Colonic mucosa (tissue), 4 donors: ENCODE data around the gene SKIDA1. TPM values are rescaled to one million over a fixed set of nuclear protein-coding genes. Genes with fewer than 3 reads are reported as not detected.

ENCODE experiments used
- DNase-seq: peaks from one replicate; pipeline ENCODE4 v3.0.0-alpha.2; 2020
- H3K27ac ChIP-seq: fragments of 200-600 bp; one replicate; pipeline ENCODE4 v1.8.0; 2021
- H3K27me3 ChIP-seq: fragments of 200-600 bp; one replicate; pipeline ENCODE4 v1.8.0; 2021
- H3K36me3 ChIP-seq: fragments of 200-600 bp; one replicate; pipeline ENCODE4 v1.8.0; 2021
- H3K4me1 ChIP-seq: fragments of 200-600 bp; one replicate; pipeline ENCODE4 v1.8.0; 2021; ENCODE audit warnings: mild to moderate bottlenecking
- H3K4me3 ChIP-seq: fragments of 200-600 bp; one replicate; pipeline ENCODE4 v1.8.0; 2021
- H3K9ac ChIP-seq, 2 donors: one replicate each; pipeline ENCODE4 v1.7.0; 2013; ENCODE audit warnings: control low read depth in 2 of 2, low read depth in 2 of 2, low read length in 2 of 2
- H3K9me3 ChIP-seq: fragments of 200-600 bp; one replicate; pipeline ENCODE4 v1.8.0; 2021
- CTCF ChIP-seq: fragments of 200-600 bp; IDR thresholded peaks from one replicate; pipeline ENCODE4 v1.8.0; 2022; ENCODE audit warnings: antibody characterized with exemption, mild to moderate bottlenecking
- intact Hi-C: fragments of 100-400 bp; cut with DNase I; formaldehyde crosslinking; loops from one replicate; pipeline ENCODE4 v1.14.1; 2022
- total RNA-seq, 2 donors: library from RNA; stranded (reverse); fragmentation: NEBNext Ultra II Directional in 1 of 2; extraction: Animal tissue kit (Norgen Biotek cat#: 25700) in 1 of 2; gene quantifications; one replicate each; pipeline ENCODE4 v1.2.1, GENCODE V29; 2021
- donor health status: healthy.
- donor health status: DM: no; HTN: no; CAD: no.
- donor health status: DM: no; HTN: no; CAD: no.

Gene SKIDA1
- total RNA-seq, 2 donors from 2014 or later, result 0.10 to 0.45 TPM

- H3K27ac ChIP-seq, result no peak overlapping the region
- H3K4me3 ChIP-seq, result no peak overlapping the region
- no peaks in the 10 kb centered on the region for H3K4me1 ChIP-seq
Observed at GRCh38 chr10:21522631-21523406, 2.7 kb downstream of the SKIDA1 start.

GRCh38 chr10:21521751-21522533 lies 3.5 kb downstream of the SKIDA1 start:
- Histone ChIP-seq H3K4me1 (no peaks in the 10 kb centered on the region), H3K36me3 (no peaks in the 10 kb centered on the region), H3K27me3 (peaks cover 30% of the 10 kb centered on the region), H3K9me3 (no peaks in the 10 kb centered on the region), H3K9ac (no peak overlapping the region), H3K27ac (no peak overlapping the region), H3K4me3 (no peak overlapping the region)
- no peak for DNase-seq
- intact Hi-C loops, result loop anchor here (10.0 kb wide), 1 partner anchor 803 kb away; the partner anchor contains the start of gene BMI1
- TF ChIP-seq CTCF, result no peak

More at GRCh38 chr10:21522631-21523406, 2.7 kb downstream of the SKIDA1 start:
- Histone ChIP-seq H3K9me3 (no peaks in the 10 kb centered on the region), H3K36me3 (no peaks in the 10 kb centered on the region), H3K27me3 (peaks cover 25% of the 10 kb centered on the region), H3K9ac (no peak overlapping the region)
- intact Hi-C loops, result loop anchor here (10.0 kb wide), 1 partner anchor 802 kb away; the partner anchor contains the start of gene BMI1
- TF ChIP-seq CTCF, result no peak
- no peak for DNase-seq

- Histone ChIP-seq H3K9ac (no peak overlapping the region), H3K36me3 (no peaks in the 10 kb centered on the region), H3K4me1 (no peaks in the 10 kb centered on the region), H3K4me3 (no peak overlapping the region), H3K27ac (no peak overlapping the region), H3K27me3 (peaks cover 34% of the 10 kb centered on the region), H3K9me3 (no peaks in the 10 kb centered on the region)
- intact Hi-C loops, result loop anchor here (10.0 kb wide), 1 partner anchor 804 kb away; the partner anchor contains the start of gene BMI1
- no peak for DNase-seq
- TF ChIP-seq CTCF, result no peak
Observed at GRCh38 chr10:21520949-21521348, 4.5 kb downstream of the SKIDA1 start.

GRCh38 chr10:21520509-21520908 lies 5.0 kb downstream of the SKIDA1 start:
- Histone ChIP-seq H3K9me3 (no peaks in the 10 kb centered on the region), H3K27me3 (peaks cover 38% of the 10 kb centered on the region), H3K27ac (no peak overlapping the region), H3K4me1 (no peaks in the 10 kb centered on the region), H3K9ac (no peak overlapping the region), H3K4me3 (no peak overlapping the region), H3K36me3 (no peaks in the 10 kb centered on the region)
- intact Hi-C loops, result loop anchor here (10.0 kb wide), 1 partner anchor 804 kb away; the partner anchor contains the start of gene BMI1
- TF ChIP-seq CTCF, result no peak
- no peak for DNase-seq

- TF ChIP-seq CTCF, result no peak
- intact Hi-C loops, result loop anchor here (10.0 kb wide), 1 partner anchor 805 kb away; the partner anchor contains the start of gene BMI1
- no peak for DNase-seq
Observed at GRCh38 chr10:21519941-21520436, 5.5 kb downstream of the SKIDA1 start.

More at GRCh38 chr10:21519941-21520436, 5.5 kb downstream of the SKIDA1 start:
- no peaks in the 10 kb centered on the region for H3K36me3 ChIP-seq
- peaks cover 44% of the 10 kb centered on the region for H3K27me3 ChIP-seq
- no peak overlapping the region for H3K4me3 ChIP-seq
- no peaks in the 10 kb centered on the region for H3K9me3 ChIP-seq
- H3K9ac ChIP-seq, result peak overlapping the region in 1 of 2 donors; percentile 74
- H3K4me1 ChIP-seq, result no peaks in the 10 kb centered on the region
- H3K27ac ChIP-seq, result peak overlapping the region; percentile 39
